GM10266 (cell line): ENCODE measurements around the gene CAPS.

ENCODE experiments used
- DNase-seq: peaks from one replicate; pipeline ENCODE4 v3.0.0; 2012; ENCODE audit errors: extremely low spot score
- CTCF ChIP-seq: IDR thresholded peaks from 2 replicates; pipeline ENCODE4 v1.5.1; 2012; ENCODE audit warnings: mild to moderate bottlenecking, low read depth; ENCODE audit not compliant: control insufficient read depth, insufficient read depth; ENCODE audit errors: missing control alignments

CAPS gene

DNA sequence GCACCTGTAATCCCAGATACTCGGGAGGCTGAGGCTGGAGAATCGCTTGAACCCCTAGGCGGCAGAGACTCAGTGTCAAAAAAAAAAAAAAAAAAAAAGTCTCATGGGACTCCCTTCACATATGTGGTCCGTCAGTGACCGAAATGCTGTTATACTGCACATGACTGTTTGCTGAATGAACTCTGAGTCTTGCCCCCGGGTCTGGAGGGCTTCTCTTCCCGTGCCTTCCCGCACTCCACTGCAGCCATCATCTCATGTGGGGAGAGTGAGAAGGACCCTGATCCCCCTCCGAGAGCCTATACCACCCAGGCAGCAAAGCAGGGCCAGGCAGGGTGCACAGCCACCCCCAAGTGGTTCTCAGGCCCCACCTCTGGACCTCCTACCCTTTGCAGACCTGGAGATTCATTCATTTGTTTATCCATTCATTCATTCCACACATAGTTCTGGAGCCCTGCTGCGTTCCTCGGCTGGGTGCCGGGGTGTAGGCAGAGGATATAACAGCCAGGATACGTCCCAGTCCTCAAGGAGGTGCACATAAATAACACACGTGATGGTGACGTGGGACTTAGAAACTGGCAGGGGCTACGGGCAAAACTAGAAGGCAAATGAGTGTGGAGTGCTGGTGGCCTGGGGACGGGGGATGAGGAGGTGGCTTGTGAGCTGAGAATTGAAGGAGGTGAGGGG, 24.6 kb upstream of the CAPS start:
- DNase-seq: no peak
- TF ChIP-seq CTCF: no peak

- DNase-seq: no peak
- TF ChIP-seq CTCF: no peak
These were observed 24.0 kb upstream of the CAPS start for GRCh38 chr19:5890099-5890498.

DNA sequence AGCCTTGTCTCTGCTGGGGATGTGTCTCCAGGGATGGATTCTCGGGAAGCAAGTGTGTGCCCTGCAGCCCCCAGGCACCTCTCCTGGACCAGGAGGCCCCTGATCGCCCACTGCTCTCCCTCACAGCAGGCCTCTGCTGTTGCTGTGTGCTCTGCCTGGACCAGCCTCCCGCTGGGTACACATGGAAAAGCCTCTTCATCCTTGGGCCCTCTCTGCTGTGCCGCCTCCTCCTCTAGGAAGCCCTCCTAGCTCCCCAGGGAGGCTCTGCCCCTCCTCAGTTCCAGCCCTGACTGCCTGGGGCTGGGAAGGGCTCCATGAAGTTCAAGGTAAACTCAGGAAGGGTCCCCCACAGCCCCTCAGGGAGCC, 22.5 kb upstream of the CAPS start:
- no peak for TF ChIP-seq CTCF
- no peak for DNase-seq

GRCh38 chr19:5891938-5892771, 21.9 kb upstream of the CAPS start:
- peak; percentile 63 for DNase-seq
- TF ChIP-seq CTCF: peak; percentile 64

DNA sequence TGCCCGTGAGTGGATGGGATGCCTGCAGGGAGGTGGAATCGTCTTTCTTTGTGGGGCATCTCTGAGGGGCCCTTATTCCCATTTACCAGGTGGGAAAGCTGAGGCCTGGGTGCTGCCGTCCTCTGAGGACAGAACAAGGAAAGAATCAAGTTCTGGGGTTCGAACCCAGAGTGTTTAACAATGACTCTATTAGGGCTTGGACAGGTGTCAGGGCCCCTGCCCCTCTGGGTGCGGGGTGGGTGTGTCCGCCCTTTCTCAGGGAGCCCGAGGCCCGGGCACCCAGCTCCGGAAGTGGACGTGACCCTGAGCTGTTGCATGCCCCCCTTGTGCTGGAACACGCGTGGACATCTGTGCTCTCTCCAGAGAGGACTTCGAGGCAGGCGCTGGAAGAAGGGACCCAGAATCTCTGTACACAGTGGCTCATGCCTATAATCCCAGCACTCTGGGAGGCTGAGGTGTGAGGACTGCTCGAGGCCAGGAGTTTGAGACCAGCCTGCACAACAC, 21.2 kb upstream of the CAPS start:
- TF ChIP-seq CTCF: no peak
- no peak for DNase-seq

- no peak for DNase-seq
- no peak for TF ChIP-seq CTCF
These were observed 20.7 kb upstream of the CAPS start for GRCh38 chr19:5893296-5893903.
